ENCODE results near the gene PRDM11. TPM values are rescaled to one million over a fixed set of nuclear protein-coding genes. Genes with fewer than 3 reads are reported as not detected.

The PRDM11 gene
- total RNA-seq, 1 experiment from 2014 or later: 14.7 TPM

- Histone ChIP-seq H3K27me3 (no peaks in the 10 kb centered on the region), H3K9me3 (replicated peaks) (no peaks in the 10 kb centered on the region), H3K27ac (no peak overlapping the region), H3K4me3 (no peak overlapping the region), H3K4me1 (no peaks in the 10 kb centered on the region), H3K36me3 (peaks cover 16% of the 10 kb centered on the region)
- no peak for DNase-seq
Observed at GRCh38 chr11:45226901-45227300, 80.5 kb downstream of the PRDM11 start.

GRCh38 chr11:45227836-45228235, 81.4 kb downstream of the PRDM11 start:
- no peaks in the 10 kb centered on the region for H3K9me3 ChIP-seq (replicated peaks)
- peaks cover 13% of the 10 kb centered on the region for H3K36me3 ChIP-seq
- no peak for DNase-seq

GRCh38 chr11:45229401-45230020, 83.1 kb downstream of the PRDM11 start:
- Histone ChIP-seq H3K36me3 (peaks cover 8% of the 10 kb centered on the region), H3K27ac (no peak overlapping the region), H3K27me3 (no peaks in the 10 kb centered on the region), H3K4me3 (no peak overlapping the region), H3K4me1 (no peaks in the 10 kb centered on the region), H3K9me3 (replicated peaks) (no peaks in the 10 kb centered on the region)
- DNase-seq: no peak

More at GRCh38 chr11:45227836-45228235, 81.4 kb downstream of the PRDM11 start:
- no peaks in the 10 kb centered on the region for H3K27me3 ChIP-seq
- no peak overlapping the region for H3K27ac ChIP-seq
- no peak overlapping the region for H3K4me3 ChIP-seq
- no peaks in the 10 kb centered on the region for H3K4me1 ChIP-seq

GRCh38 chr11:45232341-45233080, 86.1 kb downstream of the PRDM11 start:
- H3K27me3 ChIP-seq: no peaks in the 10 kb centered on the region
- H3K4me1 ChIP-seq: no peaks in the 10 kb centered on the region
- no peak overlapping the region for H3K27ac ChIP-seq
- H3K9me3 ChIP-seq (replicated peaks): no peaks in the 10 kb centered on the region
- no peaks in the 10 kb centered on the region for H3K36me3 ChIP-seq
- no peak overlapping the region for H3K4me3 ChIP-seq
- no peak for DNase-seq

GRCh38 chr11:45233121-45233803, 86.8 kb downstream of the PRDM11 start:
- no peaks in the 10 kb centered on the region for H3K27me3 ChIP-seq
- no peaks in the 10 kb centered on the region for H3K36me3 ChIP-seq
- H3K4me3 ChIP-seq: no peak overlapping the region
- no peaks in the 10 kb centered on the region for H3K9me3 ChIP-seq (replicated peaks)
- no peaks in the 10 kb centered on the region for H3K4me1 ChIP-seq
- no peak overlapping the region for H3K27ac ChIP-seq
- peak; percentile 53 to 69 for DNase-seq

GRCh38 chr11:45233804-45234170, 87.3 kb downstream of the PRDM11 start:
- H3K27me3 ChIP-seq: no peaks in the 10 kb centered on the region
- H3K27ac ChIP-seq: no peak overlapping the region
- DNase-seq: no peak
- no peaks in the 10 kb centered on the region for H3K36me3 ChIP-seq
- H3K4me3 ChIP-seq: no peak overlapping the region
- no peaks in the 10 kb centered on the region for H3K9me3 ChIP-seq (replicated peaks)
- H3K4me1 ChIP-seq: no peaks in the 10 kb centered on the region

GRCh38 chr11:45234306-45235006, 88.0 kb downstream of the PRDM11 start:
- H3K9me3 ChIP-seq (replicated peaks): no peaks in the 10 kb centered on the region
- H3K4me3 ChIP-seq: no peak overlapping the region
- no peaks in the 10 kb centered on the region for H3K36me3 ChIP-seq
- H3K4me1 ChIP-seq: no peaks in the 10 kb centered on the region
- H3K27ac ChIP-seq: no peak overlapping the region
- no peaks in the 10 kb centered on the region for H3K27me3 ChIP-seq
- DNase-seq: no peak

- Histone ChIP-seq H3K27me3 (0 out of 2 replicates have a peak, but pooled peaks cover 2% of the 10 kb centered on the region), H3K4me3 (no peak overlapping the region), H3K27ac (no peak overlapping the region), H3K36me3 (no peaks in the 10 kb centered on the region), H3K9me3 (replicated peaks) (peaks cover 4% of the 10 kb centered on the region; the same call in 1 of the 2 replicates), H3K4me1 (no peaks in the 10 kb centered on the region)
- no peak for DNase-seq
Observed at GRCh38 chr11:45237711-45238315, 91.4 kb downstream of the PRDM11 start.

GRCh38 chr11:45238724-45239123, 92.3 kb downstream of the PRDM11 start:
- H3K4me3 ChIP-seq: no peak overlapping the region
- no peaks in the 10 kb centered on the region for H3K4me1 ChIP-seq
- DNase-seq: no peak
- no peaks in the 10 kb centered on the region for H3K36me3 ChIP-seq
- H3K27me3 ChIP-seq: peaks cover 4% of the 10 kb centered on the region; the same call in 1 of the 2 replicates
- H3K9me3 ChIP-seq (replicated peaks): peaks cover 4% of the 10 kb centered on the region; the same call in 1 of the 2 replicates
- H3K27ac ChIP-seq: no peak overlapping the region

- H3K27ac ChIP-seq: no peak overlapping the region
- H3K4me3 ChIP-seq: no peak overlapping the region
- peaks cover 4% of the 10 kb centered on the region; the same call in 1 of the 2 replicates for H3K9me3 ChIP-seq (replicated peaks)
- DNase-seq: no peak
- H3K36me3 ChIP-seq: no peaks in the 10 kb centered on the region
- H3K4me1 ChIP-seq: no peaks in the 10 kb centered on the region
- H3K27me3 ChIP-seq: peaks cover 4% of the 10 kb centered on the region; the same call in 1 of the 2 replicates
Observed at GRCh38 chr11:45239733-45240132, 93.3 kb downstream of the PRDM11 start.

- H3K36me3 ChIP-seq: no peaks in the 10 kb centered on the region
- no peak for DNase-seq
- peaks cover 4% of the 10 kb centered on the region; the same call in 1 of the 2 replicates for H3K9me3 ChIP-seq (replicated peaks)
- H3K27ac ChIP-seq: no peak overlapping the region
- H3K27me3 ChIP-seq: peaks cover 25% of the 10 kb centered on the region
- H3K4me3 ChIP-seq: no peak overlapping the region
- no peaks in the 10 kb centered on the region for H3K4me1 ChIP-seq
Observed at GRCh38 chr11:45243967-45244366, 97.5 kb downstream of the PRDM11 start.

- Histone ChIP-seq H3K9me3 (replicated peaks) (no peaks in the 10 kb centered on the region; the same call in 1 of the 2 replicates), H3K4me1 (no peaks in the 10 kb centered on the region), H3K27me3 (peaks cover 25% of the 10 kb centered on the region), H3K4me3 (no peak overlapping the region), H3K36me3 (no peaks in the 10 kb centered on the region), H3K27ac (no peak overlapping the region)
- no peak for DNase-seq
Observed at GRCh38 chr11:45245218-45246045, 99.0 kb downstream of the PRDM11 start.

GRCh38 chr11:45246241-45246640, 99.8 kb downstream of the PRDM11 start:
- Histone ChIP-seq H3K4me3 (no peak overlapping the region), H3K4me1 (no peaks in the 10 kb centered on the region), H3K9me3 (replicated peaks) (no peaks in the 10 kb centered on the region), H3K36me3 (no peaks in the 10 kb centered on the region), H3K27ac (no peak overlapping the region), H3K27me3 (peaks cover 25% of the 10 kb centered on the region)
- no peak for DNase-seq

- H3K27me3 ChIP-seq: peaks cover 25% of the 10 kb centered on the region
- DNase-seq: no peak
- no peaks in the 10 kb centered on the region for H3K9me3 ChIP-seq (replicated peaks)
- H3K4me1 ChIP-seq: no peaks in the 10 kb centered on the region
- H3K4me3 ChIP-seq: no peak overlapping the region
- H3K27ac ChIP-seq: no peak overlapping the region
- H3K36me3 ChIP-seq: no peaks in the 10 kb centered on the region
Observed at GRCh38 chr11:45247433-45247832, 101.0 kb downstream of the PRDM11 start.

Data from SJCRH30 (cell line).